ENCODE results near the gene NLGN3.

- no peak for TF ChIP-seq CTCF (conservative IDR thresholded peaks at IDR 0.05)
- TF ChIP-seq EZH2 (IDR thresholded peaks at IDR 0.05; ENCODE audit: low read depth), result no peak
These were observed 6.7 kb downstream of the NLGN3 start for GRCh38 chrX:71151366-71151765.
